KG1 (cell line): ENCODE data around the gene ERAP2.

Experiments used
- DNase-seq: peaks from one replicate; lab custom pipeline; 2025; lab: John Stamatoyannopoulos, UW

ERAP2 gene

DNA sequence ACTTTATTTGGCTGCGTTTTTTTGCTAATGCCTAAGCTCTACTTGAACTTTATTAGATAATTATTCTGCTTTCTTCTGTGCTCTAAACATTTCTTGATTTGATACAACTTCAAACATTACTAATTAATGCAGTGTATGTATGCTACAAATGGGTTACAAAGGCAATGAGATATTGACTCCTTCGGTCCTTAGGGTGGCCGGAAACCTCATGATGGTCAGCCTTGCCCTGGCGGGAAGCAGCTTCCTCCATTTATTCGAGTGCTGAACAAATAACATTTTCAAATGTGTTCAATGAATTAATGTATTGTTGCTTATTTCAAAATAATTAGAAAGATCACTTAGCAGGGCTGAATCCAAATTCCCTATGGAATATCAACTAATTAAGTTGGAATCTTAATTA, 55.7 kb downstream of the ERAP2 start:
- no peak for DNase-seq

DNA sequence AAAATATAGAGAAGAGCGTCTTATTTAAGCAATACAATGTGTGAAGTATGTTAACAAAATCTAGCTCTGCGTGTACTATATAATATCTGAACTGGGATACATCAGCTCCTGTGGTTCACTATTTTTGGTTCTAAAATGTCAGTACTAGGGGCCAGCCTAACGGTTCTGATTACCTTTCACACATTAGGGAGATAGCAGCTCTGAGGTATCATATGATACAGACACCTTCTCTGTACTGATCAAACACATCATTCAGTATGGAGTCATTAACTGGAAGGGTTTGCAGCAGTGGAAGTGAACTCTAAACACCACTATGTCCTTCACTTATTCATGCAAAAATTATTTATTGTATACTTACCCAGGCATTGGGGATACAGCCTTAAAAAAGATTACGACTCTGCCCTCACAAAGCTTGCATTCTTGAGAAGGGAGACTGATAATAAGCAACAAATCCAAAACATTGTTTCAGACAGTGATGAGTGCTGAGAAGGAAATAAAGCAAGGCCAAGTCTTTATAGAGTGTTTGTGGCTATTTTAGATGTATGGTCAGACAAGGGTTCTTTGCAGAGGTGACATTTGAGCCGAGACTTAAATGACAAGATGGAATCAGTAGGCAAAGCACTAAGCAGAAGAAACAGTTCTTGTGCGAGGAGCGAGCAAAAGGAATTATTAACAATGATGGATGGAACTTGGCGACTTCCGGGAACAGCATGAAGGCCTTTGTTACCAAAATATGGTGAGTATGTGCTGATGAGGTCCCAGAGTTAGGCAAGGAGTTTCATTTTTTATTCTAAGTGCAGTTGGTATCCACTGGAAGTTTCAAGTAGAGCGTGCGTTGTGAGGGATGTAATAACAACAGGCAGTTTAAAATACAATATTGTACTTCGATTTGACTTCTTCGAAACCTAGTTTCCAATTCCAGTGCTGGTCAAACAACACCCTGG, 57.7 kb downstream of the ERAP2 start:
- no peak for DNase-seq

- DNase-seq, result peak; percentile 65
These were observed 58.6 kb downstream of the ERAP2 start for GRCh38 chr5:96934708-96935558.

DNA sequence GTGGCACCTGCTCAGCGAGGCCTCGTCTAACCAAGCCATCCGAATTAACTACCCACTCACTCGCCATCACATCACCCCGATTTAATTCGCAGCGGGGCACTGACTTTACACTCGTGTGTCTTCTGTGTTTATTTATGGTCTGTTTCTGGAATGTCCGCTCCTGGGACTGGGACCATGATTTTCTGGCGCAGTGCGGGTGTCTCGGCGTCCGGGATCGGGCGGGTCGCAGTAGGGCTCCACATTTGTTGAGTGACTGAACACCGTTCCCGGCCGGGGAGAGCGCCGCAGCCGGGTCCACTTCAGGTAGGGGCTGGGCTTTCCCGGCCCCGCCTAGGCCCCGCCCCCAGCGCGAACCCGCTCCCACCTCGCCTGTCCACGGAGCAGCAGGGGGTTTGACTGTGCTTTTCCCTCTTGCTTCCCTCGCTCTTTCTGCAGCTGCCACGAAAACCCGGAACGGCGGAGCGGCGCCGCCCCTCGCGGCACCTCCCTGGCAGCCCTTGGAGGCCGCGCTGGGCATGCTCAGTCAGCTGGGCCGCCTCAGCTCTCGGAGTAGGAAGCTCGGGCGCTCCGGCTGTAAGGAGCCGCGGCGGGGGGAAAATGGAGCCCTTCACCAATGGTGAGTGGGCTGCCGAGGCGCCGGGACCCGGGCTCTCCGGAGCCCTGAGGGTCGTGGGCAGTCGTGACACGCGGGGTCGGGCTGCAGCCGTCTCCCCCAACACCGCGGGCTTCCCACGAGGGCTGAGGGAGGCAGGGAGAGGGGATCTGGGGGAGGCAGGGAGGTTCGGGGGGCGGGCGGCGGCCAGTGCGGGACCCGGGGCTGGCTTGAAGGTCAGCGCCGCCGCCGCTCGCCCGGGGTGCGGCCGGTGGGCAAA, 59.5 kb downstream of the ERAP2 start, which contains the start of gene LNPEP:
Gene LNPEP (plus strand): TSS at position 522 of the 872 bp plus-strand sequence. CDS start 76 bp downstream, at position 598.
- peak; percentile 30 for DNase-seq

DNA sequence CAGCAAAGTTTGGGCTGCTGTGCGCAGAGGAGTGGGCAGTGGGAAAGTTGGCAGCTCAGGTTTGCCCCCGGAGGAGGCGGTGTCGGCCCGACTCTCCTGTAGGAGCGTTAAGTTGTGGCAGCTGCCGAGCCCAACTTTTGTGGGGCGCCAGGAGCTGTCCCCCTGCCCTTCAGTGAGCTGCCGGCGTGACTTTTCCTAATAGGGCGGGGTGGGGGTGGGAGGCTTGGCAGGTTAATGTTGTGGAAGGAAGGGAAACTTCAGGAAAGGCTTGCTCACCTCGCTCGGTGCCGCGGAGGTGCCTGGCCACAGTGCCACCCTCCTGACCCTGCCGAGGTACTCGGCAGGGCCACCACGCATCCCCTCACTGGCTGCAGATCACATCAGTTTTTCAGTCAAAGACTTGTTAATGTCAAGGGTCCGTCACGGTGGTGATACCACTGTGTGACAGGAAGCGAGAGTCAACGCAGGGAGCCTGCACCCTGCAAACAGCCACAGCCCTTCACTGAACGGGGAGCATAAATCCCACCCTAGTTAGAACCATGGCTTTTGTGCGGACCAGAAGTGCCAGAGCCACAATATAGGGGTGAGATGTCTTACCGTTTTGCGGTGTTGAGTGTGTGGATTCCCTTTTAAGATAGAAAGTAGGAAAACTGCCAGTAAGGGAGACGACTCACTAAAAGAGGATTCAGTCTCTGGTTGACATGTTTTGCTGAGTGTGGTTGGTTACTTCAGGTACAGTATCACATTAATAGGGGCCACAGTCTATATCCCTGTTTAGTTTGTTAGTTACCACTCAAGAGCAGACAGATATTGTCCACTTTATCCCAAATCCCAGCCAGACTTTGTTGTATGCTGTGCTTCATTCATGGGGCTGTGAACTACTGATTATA, 60.4 kb downstream of the ERAP2 start:
- DNase-seq, result no peak

- DNase-seq, result no peak
These were observed 64.3 kb downstream of the ERAP2 start for GRCh38 chr5:96940586-96940985.

DNA sequence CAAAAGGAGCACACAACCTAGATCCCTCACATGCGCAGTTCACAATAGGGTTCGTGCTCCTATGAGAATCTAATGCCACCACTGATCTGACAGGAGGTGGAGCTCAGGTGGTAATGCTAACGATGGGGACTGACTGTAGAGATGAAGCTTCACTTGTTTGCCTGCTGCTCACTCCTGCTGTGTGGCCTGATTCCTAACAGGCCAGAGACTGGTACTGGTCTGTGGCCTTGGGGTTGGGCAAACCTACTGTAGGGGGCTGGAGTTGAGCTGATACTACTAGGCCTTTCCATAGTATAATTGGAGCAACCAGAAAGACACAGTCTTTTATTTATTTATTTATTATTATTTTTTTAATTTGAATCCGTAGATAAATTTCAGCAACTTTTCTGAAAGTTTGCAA, 64.8 kb downstream of the ERAP2 start:
- DNase-seq, result no peak

- DNase-seq, result no peak
These were observed 65.8 kb downstream of the ERAP2 start for GRCh38 chr5:96942078-96942477.

DNA sequence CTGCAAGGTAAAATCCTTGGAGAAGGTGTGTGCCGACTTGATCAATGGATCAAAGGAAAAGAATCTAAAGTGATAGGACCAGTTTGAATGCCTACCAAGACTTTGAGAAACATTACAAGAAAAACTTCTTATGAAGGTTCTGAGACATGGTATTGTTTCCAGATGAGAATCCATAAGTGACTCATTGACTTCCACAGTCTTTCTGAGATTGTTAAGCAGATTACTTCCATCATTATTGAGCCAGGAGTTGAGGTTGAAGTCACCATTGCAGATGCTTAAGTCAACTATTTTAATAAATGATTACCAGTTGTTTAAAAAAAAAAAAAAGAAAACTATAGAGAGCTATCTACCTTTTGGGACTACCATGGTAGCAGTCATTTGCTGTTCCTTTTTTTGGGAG, 66.6 kb downstream of the ERAP2 start:
- DNase-seq, result no peak

- no peak for DNase-seq
These were observed 67.5 kb downstream of the ERAP2 start for GRCh38 chr5:96943799-96944198.

GRCh38 chr5:96945144-96945897, 69.0 kb downstream of the ERAP2 start:
- DNase-seq, result no peak

DNA sequence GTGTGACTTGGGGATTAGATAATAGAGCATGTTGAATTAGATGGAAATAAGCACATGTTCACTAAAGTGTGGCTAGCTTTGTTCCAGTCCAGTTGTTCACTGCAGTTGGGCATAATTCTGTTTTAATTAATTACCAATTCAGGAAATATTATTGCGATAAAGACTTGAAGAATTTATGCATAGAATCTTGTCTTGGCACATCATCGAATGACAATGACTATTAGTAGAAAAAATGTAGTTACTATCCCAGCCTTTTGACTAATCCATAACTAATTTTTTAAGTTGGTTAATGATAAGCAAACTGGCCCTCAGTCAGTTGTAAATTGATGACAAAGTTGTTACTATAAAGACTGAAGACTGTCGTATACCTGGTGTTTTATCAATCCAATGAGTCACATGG, 70.1 kb downstream of the ERAP2 start:
- no peak for DNase-seq

- DNase-seq, result no peak
These were observed 75.9 kb downstream of the ERAP2 start for GRCh38 chr5:96952118-96952750.

GRCh38 chr5:96952974-96953730, 76.9 kb downstream of the ERAP2 start:
- DNase-seq, result no peak

DNA sequence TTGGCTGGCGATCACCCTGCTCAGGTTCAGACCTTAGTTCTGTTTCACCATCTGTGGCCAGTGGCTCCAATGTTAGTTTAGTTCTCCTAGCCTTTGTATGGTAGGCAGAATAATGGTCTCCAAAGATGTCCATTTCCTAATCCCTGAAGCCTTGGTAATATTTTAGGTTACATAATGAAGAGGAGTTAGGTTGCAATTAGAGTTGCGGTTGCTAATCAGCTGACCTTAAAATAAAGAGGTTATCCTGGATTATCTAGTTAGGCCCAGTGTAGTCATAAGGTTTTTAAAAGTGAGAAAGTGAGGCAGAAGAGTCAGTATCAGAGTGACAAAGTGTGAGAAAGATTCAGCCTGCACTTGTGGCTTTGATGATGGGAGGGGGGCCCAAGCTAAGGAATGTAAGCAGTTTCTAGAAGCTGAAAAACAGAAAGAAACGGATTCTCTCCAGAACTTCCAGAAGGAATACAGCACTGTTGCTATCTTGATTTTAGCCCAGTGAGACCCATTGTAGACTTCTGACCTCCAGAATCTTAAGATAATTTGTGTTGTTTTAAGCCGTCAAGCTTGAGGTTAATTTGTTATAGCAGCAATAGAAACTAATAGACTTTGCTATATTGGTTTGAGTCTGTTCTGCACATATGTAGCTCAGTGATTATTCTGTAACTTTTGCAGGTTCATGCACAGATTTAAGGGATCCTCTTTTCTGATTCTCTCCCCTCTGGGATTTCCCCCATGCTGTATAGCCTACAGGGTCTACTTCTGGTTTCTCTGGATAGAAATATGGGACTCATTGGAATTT, 81.2 kb downstream of the ERAP2 start:
- no peak for DNase-seq

DNA sequence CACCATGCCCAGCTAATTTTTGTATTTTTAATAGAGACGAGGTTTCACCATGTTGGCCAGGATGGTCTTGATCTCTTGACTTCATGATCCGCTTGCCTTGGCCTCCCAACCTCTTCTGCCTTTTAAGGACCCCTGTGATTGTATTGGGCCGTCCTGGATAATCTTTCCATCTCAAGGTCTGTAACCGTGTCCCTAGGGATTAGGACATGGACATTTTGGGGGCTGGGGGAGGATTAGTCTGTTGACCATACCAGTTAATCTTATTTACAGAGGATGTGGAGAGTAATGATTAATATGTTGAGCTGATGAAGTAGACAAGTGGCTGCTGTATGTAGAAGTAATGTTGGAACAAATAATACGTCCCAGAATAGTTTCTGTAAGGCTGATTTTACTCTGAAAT, 82.7 kb downstream of the ERAP2 start:
- no peak for DNase-seq

DNA sequence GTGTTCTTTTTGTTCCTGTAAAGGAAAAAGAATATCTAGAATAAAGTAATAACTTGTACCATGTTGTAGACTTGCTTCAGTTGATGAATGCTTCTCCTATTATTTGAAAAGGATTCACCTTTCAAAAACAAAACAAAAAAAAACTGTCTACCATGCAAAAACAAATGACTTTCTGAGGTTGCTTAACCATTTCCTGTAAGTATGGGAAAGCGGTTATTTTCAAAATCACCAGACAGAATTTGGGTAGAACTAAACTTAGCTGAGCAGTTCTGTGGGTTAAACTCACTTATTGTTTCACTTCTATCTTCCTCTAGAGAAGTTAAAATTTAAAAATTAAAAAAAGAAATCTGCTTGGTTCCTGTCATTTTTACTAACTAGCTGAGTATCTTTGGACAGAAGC, 84.8 kb downstream of the ERAP2 start:
- DNase-seq, result no peak

DNA sequence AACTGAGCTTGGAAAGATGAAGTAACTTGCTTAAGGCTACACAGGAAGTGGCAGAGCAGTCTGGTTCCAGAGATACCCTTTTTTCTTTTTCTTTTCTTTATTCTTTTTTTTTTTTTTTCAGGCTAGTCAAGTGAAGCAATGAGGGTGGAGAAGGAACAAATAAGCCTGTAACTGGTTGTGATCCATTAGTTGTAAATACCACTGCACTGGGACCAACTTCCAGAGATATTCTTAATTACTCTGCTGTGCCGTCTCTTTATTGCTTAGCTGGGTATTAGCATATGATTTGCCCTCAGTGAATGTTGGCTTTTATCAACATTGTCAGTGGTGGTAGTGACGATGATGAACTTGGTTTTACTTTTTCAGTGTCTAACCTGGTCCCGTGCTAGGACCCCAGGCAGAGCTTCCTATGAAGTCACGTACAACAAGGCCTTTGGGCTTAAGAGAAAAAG, 86.3 kb downstream of the ERAP2 start:
- DNase-seq, result no peak
